GM12878 (cell line): ENCODE measurements around the gene SLC36A1. TPM values are rescaled to one million over a fixed set of nuclear protein-coding genes. Genes with fewer than 3 reads are reported as not detected.
A peak's percentile ranks its signal among the peaks of the same experiment; 100 is the strongest.
"Not testable (repeated sequence)": the region's sequence is repeated elsewhere in the genome, so short reads cannot be mapped to it uniquely, and the experiment has no call there.

Source experiments
- ATAC-seq: fragments of 200-7000 bp; cut with Tn5 transposase; 3 replicates; pipeline ENCODE4 v1.9.1; 2020; ENCODE audit warnings: mild to moderate bottlenecking, moderate library complexity
- BruUV-seq: library from RNA; stranded (reverse); fragments of 400-500 nt; replicated peaks from 2 replicates; lab custom pipeline; 2021; lab: Mats Ljungman, UMichigan
- CTCF ChIA-PET: fragments of 300-600 bp; sonication (Branson Sonifier 250); formaldehyde crosslinking; extraction: SDS; loops from one replicate; lab custom pipeline; 2021; ENCODE audit warnings: inconsistent platforms; lab: Yijun Ruan, JAX
- POLR2A ChIA-PET: fragments of 350-600 bp; formaldehyde crosslinking; extraction: SDS; loops from one replicate; lab custom pipeline; 2021; ENCODE audit warnings: inconsistent platforms; lab: Charles Lee
- RAD21 ChIA-PET: fragments of 300-600 bp; sonication (Branson Sonifier 250); formaldehyde crosslinking; loops from one replicate; lab custom pipeline; 2023; ENCODE audit warnings: antibody characterized with exemption; ENCODE audit not compliant: unreplicated experiment; lab: Charles Lee
- SMC1A ChIA-PET: fragments of 300-600 bp; sonication (Branson Sonifier 250); formaldehyde crosslinking; loops from one replicate; lab custom pipeline; 2023; ENCODE audit not compliant: unreplicated experiment, uncharacterized antibody; lab: Charles Lee
- DNase-seq: peaks from one replicate; pipeline ENCODE4 v3.0.0-alpha.2; 2011; ENCODE audit warnings: low read depth, low spot score
- FAIRE-seq: peaks from 3 replicates; lab custom pipeline; 2011; peaks lifted over from hg19 to GRCh38; lab: Jason Lieb, UNC
- H2AFZ ChIP-seq: 2 replicates; pipeline ENCODE4 v1.6.0; 2011; ENCODE audit warnings: low read depth, low read length, control low read depth; ENCODE audit not compliant: control insufficient read depth
- H3K27ac ChIP-seq: 2 replicates; pipeline ENCODE4 v1.5.1; 2011; ENCODE audit warnings: control low read depth; ENCODE audit not compliant: control insufficient read depth, insufficient read depth
- H3K27me3 ChIP-seq, 2 experiments: replicated peaks in 1 of 2; 2 replicates each; pipeline versions ENCODE4 v1.6.0 to v1.6.1; 2011; ENCODE audit warnings: low read length in 1 of 2; ENCODE audit not compliant: control insufficient read depth in 2 of 2, insufficient read depth in 2 of 2
- H3K36me3 ChIP-seq, 2 experiments: 2 replicates each; pipeline ENCODE4 v1.5.1; 2011; ENCODE audit warnings: low read length in 1 of 2; ENCODE audit not compliant: control insufficient read depth in 2 of 2, insufficient read depth in 2 of 2
- H3K4me1 ChIP-seq: 2 replicates; pipeline ENCODE4 v1.6.1; 2011; ENCODE audit warnings: mild to moderate bottlenecking, low read length, moderate library complexity, mixed read lengths; ENCODE audit not compliant: control insufficient read depth, insufficient read depth
- H3K4me2 ChIP-seq: 2 replicates; pipeline ENCODE4 v1.6.0; 2011; ENCODE audit warnings: control low read depth; ENCODE audit not compliant: control insufficient read depth, insufficient read depth
- H3K4me3 ChIP-seq: fragments of 200-600 bp; sonication (generic); 2 replicates; pipeline ENCODE4 v1.5.1; 2016
- H3K79me2 ChIP-seq: 2 replicates; pipeline ENCODE4 v1.6.0; 2011; ENCODE audit warnings: low read length; ENCODE audit not compliant: control insufficient read depth, insufficient read depth
- H3K9ac ChIP-seq: 2 replicates; pipeline ENCODE4 v1.8.0; 2011; ENCODE audit warnings: low read length, control low read depth, mixed read lengths; ENCODE audit not compliant: control insufficient read depth, insufficient read depth
- H3K9me3 ChIP-seq: replicated peaks from 3 replicates; pipeline ENCODE4 v1.5.1; 2011; ENCODE audit warnings: mild to moderate bottlenecking, low read length; ENCODE audit not compliant: control insufficient read depth, insufficient read depth
- H4K20me1 ChIP-seq: 2 replicates; pipeline ENCODE4 v1.6.0; 2011; ENCODE audit not compliant: control insufficient read depth, insufficient read depth
- BHLHE40 ChIP-seq, 2 experiments: fragments of 450-650 bp in 1 of 2; IDR thresholded peaks; 2 replicates each; pipeline ENCODE4 v1.6.1; 2011 to 2017; ENCODE audit warnings: low read depth in 2 of 2, borderline replicate concordance in 1 of 2, improper control_type of control experiment in 1 of 2, low read length in 1 of 2, mild to moderate bottlenecking in 1 of 2
- CREM ChIP-seq: IDR thresholded peaks from 2 replicates; pipeline ENCODE4 v1.6.1; 2014; ENCODE audit warnings: antibody characterized with exemption, low read depth
- EGR1 ChIP-seq, 2 experiments: IDR thresholded peaks; 1 replicate in 1 of 2; 2 replicates in 1 of 2; pipeline ENCODE4 v1.6.1; 2011 to 2012; ENCODE audit warnings: low read depth in 2 of 2, low read length in 2 of 2, borderline replicate concordance in 1 of 2, mild to moderate bottlenecking in 1 of 2, moderate library complexity in 1 of 2
- ESRRA ChIP-seq: IDR thresholded peaks from 2 replicates; pipeline ENCODE4 v1.6.1; 2012; ENCODE audit warnings: mild to moderate bottlenecking, low read length, improper control_type of control experiment
- LARP7 ChIP-seq: fragments of 450-650 bp; IDR thresholded peaks from 2 replicates; pipeline ENCODE4 v1.6.1; 2017; ENCODE audit warnings: mild to moderate bottlenecking
- RUNX3 ChIP-seq: IDR thresholded peaks from 2 replicates; pipeline ENCODE4 v1.6.1; 2012; ENCODE audit warnings: low read length, inconsistent platforms
- SMC3 ChIP-seq: IDR thresholded peaks from 2 replicates; pipeline ENCODE4 v1.6.1; 2011; ENCODE audit warnings: low read length, improper control_type of control experiment, borderline replicate concordance
- WGBS: methylation state at CpG from one replicate; pipeline ENCODE4 v1.1.6; 2016; ENCODE audit warnings: low lambda C conversion rate; ENCODE audit not compliant: insufficient replicate concordance, insufficient coverage; ENCODE audit errors: missing lambda C conversion rate; 5-methylcytosine and 5-hydroxymethylcytosine counted together
- in situ Hi-C: fragments of 300-500 bp; cut with MboI; formaldehyde crosslinking; loops from 9 replicates; pipeline ENCODE4 v1.14.3; 2018; ENCODE audit warnings: mixed read lengths
- intact Hi-C: fragments of 100-400 bp; cut with micrococcal nuclease; formaldehyde crosslinking; loops from one replicate; pipeline ENCODE4 v1.14.2; 2022; ENCODE audit not compliant: unreplicated experiment
- polyA plus RNA-seq, 11 experiments: library from polyadenylated mRNA; depleted of rRNA in 4 of 11; unstranded in 6 of 11; stranded (reverse) in 5 of 11; fragments of >200 nt; fragmentation: Nextera tagmentation in 4 of 11; fragmentation: Illumina TruSeq in 1 of 11; extraction: Ambion mirVana in 4 of 11; extraction: Trizol in 1 of 11; gene quantifications; 1 replicate in 1 of 11; 2 replicates in 10 of 11; pipeline versions ENCODE4 v1.2.1 to v1.2.3, GENCODE V29; 2011 to 2016; ENCODE audit warnings: inconsistent platforms in 2 of 11, missing spikeins in 2 of 11, low read depth in 1 of 11
- total RNA-seq, 4 experiments: library from RNA; depleted of rRNA in 3 of 4; stranded (reverse); fragments of >200 nt in 3 of 4; fragmentation: Illumina TruSeq in 1 of 4; extraction: Trizol in 1 of 4; gene quantifications; 2 replicates each; pipeline versions ENCODE4 v1.2.1 to v1.2.3, GENCODE V29; 2013 to 2021
- TF ChIP-seq, protein P1 (sequence below): IDR thresholded peaks from 2 replicates; pipeline ENCODE4 v1.6.1; 2011; ENCODE audit warnings: mild to moderate bottlenecking, low read depth, low read length, moderate library complexity; ENCODE audit not compliant: insufficient replicate concordance
- TF ChIP-seq, protein P2 (sequence below): fragments of 450-650 bp; IDR thresholded peaks from 2 replicates; pipeline ENCODE4 v1.6.1; 2016; ENCODE audit warnings: mild to moderate bottlenecking

The SLC36A1 gene
- total and polyA plus RNA-seq, 10 of the 15 experiments (the other 5 are each of a cell fraction or from before 2014, with no cell fraction given) = 0.50 to 8.2 (median 3.5) TPM

DNA sequence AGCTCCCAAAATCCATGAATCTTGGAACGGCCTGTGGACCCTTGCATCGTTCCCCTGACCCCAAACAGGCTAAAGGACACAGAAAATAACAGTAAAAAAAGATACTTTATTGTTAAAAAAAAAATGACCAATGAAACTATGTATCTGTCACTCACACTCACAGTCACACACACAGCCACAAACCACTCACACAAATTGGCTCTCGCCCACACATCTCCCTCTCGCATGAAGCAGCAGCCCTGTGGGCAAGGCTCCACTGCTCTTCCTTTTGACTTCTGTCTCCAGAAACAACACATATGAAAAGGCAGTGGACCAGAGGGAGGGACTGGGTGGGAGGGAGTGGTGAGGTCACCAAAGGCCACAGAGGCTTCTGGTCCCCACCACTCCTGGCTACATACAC, 56.6 kb downstream of the SLC36A1 start:
- intact Hi-C loops (loop anchor here (5.0 kb wide), 1 partner anchor 122 kb away; no protein-coding TSS in a partner anchor), in situ Hi-C loops (loop anchor here (5.0 kb wide), 1 partner anchor 57 kb away; the partner anchor contains the start of gene SLC36A1)
- no peak for TF ChIP-seq ESRRA
- no peak for TF ChIP-seq SMC3
- TF ChIP-seq, protein P1, sequence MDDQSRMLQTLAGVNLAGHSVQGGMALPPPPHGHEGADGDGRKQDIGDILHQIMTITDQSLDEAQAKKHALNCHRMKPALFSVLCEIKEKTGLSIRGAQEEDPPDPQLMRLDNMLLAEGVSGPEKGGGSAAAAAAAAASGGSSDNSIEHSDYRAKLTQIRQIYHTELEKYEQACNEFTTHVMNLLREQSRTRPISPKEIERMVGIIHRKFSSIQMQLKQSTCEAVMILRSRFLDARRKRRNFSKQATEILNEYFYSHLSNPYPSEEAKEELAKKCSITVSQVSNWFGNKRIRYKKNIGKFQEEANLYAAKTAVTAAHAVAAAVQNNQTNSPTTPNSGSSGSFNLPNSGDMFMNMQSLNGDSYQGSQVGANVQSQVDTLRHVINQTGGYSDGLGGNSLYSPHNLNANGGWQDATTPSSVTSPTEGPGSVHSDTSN = peak; percentile 48
- no peak for TF ChIP-seq LARP7
- 0 out of 3 replicates have a peak, but pooled peaks of 1 of the 2 experiments have one; percentile 18 for TF ChIP-seq EGR1 (IDR thresholded peaks at IDR 0.05; ENCODE audit: borderline replicate concordance in 1 of 2, low read depth in 2 of 2, low read length in 2 of 2)
- TF ChIP-seq BHLHE40 (IDR thresholded peaks at IDR 0.05; ENCODE audit: borderline replicate concordance in 1 of 2, low read depth in 2 of 2, low read length in 1 of 2) = peak in 1 of 2 experiments; percentile 17; a peak in 1 of 4 replicates
- TF ChIP-seq, protein P2, sequence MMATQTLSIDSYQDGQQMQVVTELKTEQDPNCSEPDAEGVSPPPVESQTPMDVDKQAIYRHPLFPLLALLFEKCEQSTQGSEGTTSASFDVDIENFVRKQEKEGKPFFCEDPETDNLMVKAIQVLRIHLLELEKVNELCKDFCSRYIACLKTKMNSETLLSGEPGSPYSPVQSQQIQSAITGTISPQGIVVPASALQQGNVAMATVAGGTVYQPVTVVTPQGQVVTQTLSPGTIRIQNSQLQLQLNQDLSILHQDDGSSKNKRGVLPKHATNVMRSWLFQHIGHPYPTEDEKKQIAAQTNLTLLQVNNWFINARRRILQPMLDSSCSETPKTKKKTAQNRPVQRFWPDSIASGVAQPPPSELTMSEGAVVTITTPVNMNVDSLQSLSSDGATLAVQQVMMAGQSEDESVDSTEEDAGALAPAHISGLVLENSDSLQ = peak; percentile 92
- peak; percentile 57 for TF ChIP-seq RUNX3
- TF ChIP-seq CREM = no peak
- DNase-seq (no peak), ATAC-seq (peak; percentile 47), FAIRE-seq (no peak)
- SMC1A ChIA-PET = interaction anchor here (1.2 to 1.4 kb wide), 2 partner anchors 52 to 148 kb away, joined by 4 to 6 read pairs; no protein-coding TSS in a partner anchor
- H2AFZ ChIP-seq = no peak overlapping the region
- no peak overlapping the region for H3K9ac ChIP-seq
- no peaks in the 10 kb centered on the region for H3K27me3 ChIP-seq
- RAD21 ChIA-PET = interaction anchor here (1.5 to 3.8 kb wide), 3 partner anchors 16 to 56 kb away, joined by 3 to 20 read pairs (median 3); partner anchors contain the start of gene SLC36A1
- POLR2A ChIA-PET = no interaction called here
- no peak overlapping the region for H3K4me3 ChIP-seq
- BruUV-seq = no TSS peak
- CTCF ChIA-PET = interaction anchor here (1.1 to 4.5 kb wide), 4 partner anchors 19 to 148 kb away, joined by 4 to 23 read pairs (median 8); partner anchors contain the start of gene SLC36A1
- H3K79me2 ChIP-seq = no peaks in the 10 kb centered on the region
- H3K36me3 ChIP-seq = no peaks in the 10 kb centered on the region
- no peak overlapping the region for H3K4me2 ChIP-seq
- 31% methylated on average over 4 of the region's 4 CpGs for WGBS
- H3K9me3 ChIP-seq = no peaks in the 10 kb centered on the region
- no peaks in the 10 kb centered on the region for H4K20me1 ChIP-seq
- H3K27ac ChIP-seq = no peak overlapping the region
- no peaks in the 10 kb centered on the region for H3K4me1 ChIP-seq

DNA sequence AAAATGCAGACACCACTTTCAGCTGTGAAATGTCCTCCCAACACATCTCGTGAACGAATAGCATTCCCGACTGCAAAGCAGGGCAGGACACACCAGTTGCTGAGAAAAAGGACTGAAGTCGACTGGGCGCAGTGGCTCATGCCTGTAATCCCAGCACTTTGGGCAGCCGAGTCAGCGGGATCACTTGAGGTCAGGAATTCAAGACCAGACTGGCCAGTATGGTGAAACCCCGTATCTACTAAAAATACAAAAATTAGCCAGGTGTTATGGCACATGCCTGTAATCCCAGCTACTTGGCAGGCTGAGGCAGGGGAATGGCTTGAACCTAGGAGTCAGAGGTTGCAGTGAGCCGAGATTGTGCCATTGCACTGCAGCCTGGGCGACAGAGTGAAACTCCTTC, 60.9 kb downstream of the SLC36A1 start:
- H4K20me1 ChIP-seq, H3K4me3 ChIP-seq, H3K9me3 ChIP-seq, intact Hi-C loops, FAIRE-seq, H3K27me3 ChIP-seq, H3K79me2 ChIP-seq, H3K36me3 ChIP-seq, BruUV-seq, H3K9ac ChIP-seq, DNase-seq, H2AFZ ChIP-seq, in situ Hi-C loops, ATAC-seq, H3K27ac ChIP-seq, H3K4me2 ChIP-seq, H3K4me1 ChIP-seq: not testable (repeated sequence)
- POLR2A ChIA-PET = interaction anchor here (1.5 kb wide), 1 partner anchor 9 kb away, joined by 4 read pairs; no protein-coding TSS in a partner anchor
- 91% methylated on average over 10 of the region's 10 CpGs for WGBS
- RAD21 ChIA-PET = interaction anchor here (1.2 to 1.7 kb wide), 4 partner anchors 15 to 256 kb away, joined by 3 to 8 read pairs (median 4); partner anchors contain the start of genes GM2A and SLC36A1
- CTCF ChIA-PET = interaction anchor here (1.0 to 3.5 kb wide), 4 partner anchors 10 to 144 kb away, joined by 3 to 26 read pairs (median 6); partner anchors contain the start of gene SLC36A1
- SMC1A ChIA-PET = interaction anchor here (1.0 to 2.5 kb wide), 4 partner anchors 10 to 144 kb away, joined by 4 to 14 read pairs (median 9); no protein-coding TSS in a partner anchor
